Panc1 (cell line): ENCODE data around the gene LOC101059915.
"Not testable (repeated sequence)": the region's sequence is repeated elsewhere in the genome, so short reads cannot be mapped to it uniquely, and the experiment has no call there.

Experiments
- ATAC-seq: fragments of 200-7000 bp; cut with Tn5 transposase; 2 replicates; pipeline ENCODE4 v1.9.1; 2020; ENCODE audit warnings: mild to moderate bottlenecking, moderate library complexity
- BruUV-seq: library from RNA; stranded (reverse); fragments of 400-500 nt; replicated peaks from 2 replicates; lab custom pipeline; 2021; lab: Mats Ljungman, UMichigan
- CTCF ChIA-PET: fragments of 300-600 bp; sonication (Branson Sonifier 250); formaldehyde crosslinking; loops from one replicate; lab custom pipeline; 2022; ENCODE audit warnings: antibody characterized with exemption; lab: Charles Lee
- POLR2A ChIA-PET: fragments of 300-600 bp; sonication (Branson Sonifier 250); formaldehyde crosslinking; loops from one replicate; lab custom pipeline; 2022; ENCODE audit warnings: antibody characterized with exemption; lab: Charles Lee
- DNase-seq: peaks from one replicate; pipeline ENCODE4 v3.0.0-alpha.2; 2010; ENCODE audit warnings: low read depth, low spot score
- H3K27ac ChIP-seq: 2 replicates; pipeline ENCODE4 v1.5.1; 2011; ENCODE audit warnings: mild to moderate bottlenecking, low read length, inconsistent platforms
- H3K27me3 ChIP-seq: fragments of 200-500 bp; sonication (Bioruptor generic); 2 replicates; pipeline ENCODE4 v1.6.0; 2014; ENCODE audit warnings: low read length, inconsistent platforms; ENCODE audit not compliant: control insufficient read depth, insufficient read depth
- H3K36me3 ChIP-seq: fragments of 200-500 bp; sonication (Bioruptor generic); 2 replicates; pipeline ENCODE4 v1.5.1; 2014; ENCODE audit warnings: inconsistent platforms, mild to moderate bottlenecking, low read length, moderate library complexity; ENCODE audit not compliant: control insufficient read depth, insufficient read depth
- H3K4me1 ChIP-seq: 2 replicates; pipeline ENCODE4 v1.5.1; 2011; ENCODE audit warnings: inconsistent platforms, mild to moderate bottlenecking, low read length, moderate library complexity; ENCODE audit not compliant: control insufficient read depth, insufficient read depth
- H3K4me3 ChIP-seq, 2 experiments: 2 replicates each; pipeline ENCODE4 v1.5.1; 2011 to 2012; ENCODE audit warnings: low read depth in 2 of 2, low read length in 2 of 2, mild to moderate bottlenecking in 2 of 2, inconsistent platforms in 1 of 2, moderate library complexity in 1 of 2
- H3K9me3 ChIP-seq: fragments of 200-500 bp; sonication (Bioruptor generic); 2 replicates; pipeline ENCODE4 v1.5.1; 2014; ENCODE audit warnings: low read depth, mild to moderate bottlenecking, inconsistent platforms, low read length, moderate library complexity; ENCODE audit not compliant: control insufficient read depth, insufficient read depth
- POLR2AphosphoS5 ChIP-seq: IDR thresholded peaks from 2 replicates; pipeline ENCODE4 v1.6.1; 2012; ENCODE audit warnings: mild to moderate bottlenecking, low read depth, low read length, moderate library complexity
- SIN3A ChIP-seq: IDR thresholded peaks from 2 replicates; pipeline ENCODE4 v1.6.1; 2012; ENCODE audit warnings: low read depth, mild to moderate bottlenecking, low read length, moderate library complexity, borderline replicate concordance; ENCODE audit not compliant: insufficient read depth
- TCF7L2 ChIP-seq: IDR thresholded peaks from 2 replicates; pipeline ENCODE4 v1.6.1; 2011; ENCODE audit warnings: mild to moderate bottlenecking, low read depth, low read length, inconsistent platforms
- in situ Hi-C: cut with HindIII; loops from 2 replicates; pipeline ENCODE4 v1.10.0; 2016; ENCODE audit warnings: low sequenced_read_pairs, low pct_unique_long_range_greater_than_20kb
- intact Hi-C: fragments of 100-400 bp; cut with micrococcal nuclease; formaldehyde crosslinking; loops from one replicate; pipeline ENCODE4 v1.10.0; 2022; ENCODE audit not compliant: unreplicated experiment
- TF ChIP-seq, protein P1 (sequence below): fragments of 450-650 bp; IDR thresholded peaks from 2 replicates; pipeline ENCODE4 v1.5.1; 2017; ENCODE audit warnings: mild to moderate bottlenecking
- TF ChIP-seq, protein P2 (sequence below), 2 experiments: IDR thresholded peaks; 2 replicates each; pipeline ENCODE4 v1.6.1; 2011 to 2012; ENCODE audit warnings: low read depth in 2 of 2, control low read depth in 1 of 2, low read length in 1 of 2, mild to moderate bottlenecking in 1 of 2, moderate library complexity in 1 of 2; ENCODE audit not compliant: insufficient read depth in 1 of 2

Gene LOC101059915

GRCh38 chrX:71638409-71638808 is 28.9 kb upstream of the LOC101059915 start:
- no peaks in the 10 kb centered on the region for H3K9me3 ChIP-seq
- in situ Hi-C loops, result no loop called here
- POLR2A ChIA-PET, result no interaction called here
- no peak overlapping the region for H3K27ac ChIP-seq
- BruUV-seq, result no TSS peak
- no peak for ATAC-seq
- no peaks in the 10 kb centered on the region for H3K4me1 ChIP-seq
- CTCF ChIA-PET, result no interaction called here
- intact Hi-C loops, result no loop called here
- H3K27me3 ChIP-seq, result no peaks in the 10 kb centered on the region
- no peak overlapping the region for H3K4me3 ChIP-seq
- TF ChIP-seq POLR2AphosphoS5 (no peak), TCF7L2 (no peak), SIN3A (no peak)
- TF ChIP-seq, protein P1, sequence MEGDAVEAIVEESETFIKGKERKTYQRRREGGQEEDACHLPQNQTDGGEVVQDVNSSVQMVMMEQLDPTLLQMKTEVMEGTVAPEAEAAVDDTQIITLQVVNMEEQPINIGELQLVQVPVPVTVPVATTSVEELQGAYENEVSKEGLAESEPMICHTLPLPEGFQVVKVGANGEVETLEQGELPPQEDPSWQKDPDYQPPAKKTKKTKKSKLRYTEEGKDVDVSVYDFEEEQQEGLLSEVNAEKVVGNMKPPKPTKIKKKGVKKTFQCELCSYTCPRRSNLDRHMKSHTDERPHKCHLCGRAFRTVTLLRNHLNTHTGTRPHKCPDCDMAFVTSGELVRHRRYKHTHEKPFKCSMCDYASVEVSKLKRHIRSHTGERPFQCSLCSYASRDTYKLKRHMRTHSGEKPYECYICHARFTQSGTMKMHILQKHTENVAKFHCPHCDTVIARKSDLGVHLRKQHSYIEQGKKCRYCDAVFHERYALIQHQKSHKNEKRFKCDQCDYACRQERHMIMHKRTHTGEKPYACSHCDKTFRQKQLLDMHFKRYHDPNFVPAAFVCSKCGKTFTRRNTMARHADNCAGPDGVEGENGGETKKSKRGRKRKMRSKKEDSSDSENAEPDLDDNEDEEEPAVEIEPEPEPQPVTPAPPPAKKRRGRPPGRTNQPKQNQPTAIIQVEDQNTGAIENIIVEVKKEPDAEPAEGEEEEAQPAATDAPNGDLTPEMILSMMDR, result no peak
- TF ChIP-seq, protein P2, sequence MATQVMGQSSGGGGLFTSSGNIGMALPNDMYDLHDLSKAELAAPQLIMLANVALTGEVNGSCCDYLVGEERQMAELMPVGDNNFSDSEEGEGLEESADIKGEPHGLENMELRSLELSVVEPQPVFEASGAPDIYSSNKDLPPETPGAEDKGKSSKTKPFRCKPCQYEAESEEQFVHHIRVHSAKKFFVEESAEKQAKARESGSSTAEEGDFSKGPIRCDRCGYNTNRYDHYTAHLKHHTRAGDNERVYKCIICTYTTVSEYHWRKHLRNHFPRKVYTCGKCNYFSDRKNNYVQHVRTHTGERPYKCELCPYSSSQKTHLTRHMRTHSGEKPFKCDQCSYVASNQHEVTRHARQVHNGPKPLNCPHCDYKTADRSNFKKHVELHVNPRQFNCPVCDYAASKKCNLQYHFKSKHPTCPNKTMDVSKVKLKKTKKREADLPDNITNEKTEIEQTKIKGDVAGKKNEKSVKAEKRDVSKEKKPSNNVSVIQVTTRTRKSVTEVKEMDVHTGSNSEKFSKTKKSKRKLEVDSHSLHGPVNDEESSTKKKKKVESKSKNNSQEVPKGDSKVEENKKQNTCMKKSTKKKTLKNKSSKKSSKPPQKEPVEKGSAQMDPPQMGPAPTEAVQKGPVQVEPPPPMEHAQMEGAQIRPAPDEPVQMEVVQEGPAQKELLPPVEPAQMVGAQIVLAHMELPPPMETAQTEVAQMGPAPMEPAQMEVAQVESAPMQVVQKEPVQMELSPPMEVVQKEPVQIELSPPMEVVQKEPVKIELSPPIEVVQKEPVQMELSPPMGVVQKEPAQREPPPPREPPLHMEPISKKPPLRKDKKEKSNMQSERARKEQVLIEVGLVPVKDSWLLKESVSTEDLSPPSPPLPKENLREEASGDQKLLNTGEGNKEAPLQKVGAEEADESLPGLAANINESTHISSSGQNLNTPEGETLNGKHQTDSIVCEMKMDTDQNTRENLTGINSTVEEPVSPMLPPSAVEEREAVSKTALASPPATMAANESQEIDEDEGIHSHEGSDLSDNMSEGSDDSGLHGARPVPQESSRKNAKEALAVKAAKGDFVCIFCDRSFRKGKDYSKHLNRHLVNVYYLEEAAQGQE (IDR thresholded peaks at IDR 0.05; ENCODE audit: insufficient read depth in 1 of 2, low read depth in 2 of 2, low read length in 1 of 2), result no peak
- H3K36me3 ChIP-seq, result no peaks in the 10 kb centered on the region
- no peak for DNase-seq

DNA sequence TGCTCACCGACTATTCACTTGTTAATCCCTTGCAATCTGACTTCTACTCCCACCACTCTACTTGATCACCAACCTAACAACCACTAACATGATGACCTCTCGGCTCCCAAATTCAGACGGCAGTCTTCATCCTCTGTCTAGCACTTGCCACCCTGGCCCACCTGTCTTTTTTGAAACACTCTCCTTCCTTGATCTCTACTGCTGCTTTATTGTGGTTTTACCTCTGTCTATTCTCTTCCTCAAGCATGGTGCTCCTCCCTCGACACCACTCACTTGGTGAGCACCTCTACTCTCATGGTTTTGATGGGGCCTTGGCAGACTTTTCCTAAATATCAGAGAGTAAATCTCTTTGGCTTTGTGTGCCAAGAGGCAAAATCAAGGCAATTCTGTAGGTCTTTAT is 27.3 kb upstream of the LOC101059915 start:
- TF ChIP-seq, protein P2 (IDR thresholded peaks at IDR 0.05; ENCODE audit: insufficient read depth in 1 of 2, low read depth in 2 of 2, low read length in 1 of 2), result no peak
- TF ChIP-seq, protein P1, result no peak
- TF ChIP-seq TCF7L2 (no peak), POLR2AphosphoS5 (no peak), SIN3A (no peak)
- intact Hi-C loops, result no loop called here
- Histone ChIP-seq H3K27ac (no peak overlapping the region), H3K4me1 (no peaks in the 10 kb centered on the region), H3K9me3 (no peaks in the 10 kb centered on the region), H3K36me3 (no peaks in the 10 kb centered on the region), H3K27me3 (no peaks in the 10 kb centered on the region), H3K4me3 (no peak overlapping the region)
- ChIA-PET CTCF (no interaction called here), POLR2A (no interaction called here)
- DNase-seq, result no peak
- no peak for ATAC-seq
- in situ Hi-C loops, result no loop called here
- no TSS peak for BruUV-seq

- H3K4me3 ChIP-seq, H3K9me3 ChIP-seq, H3K4me1 ChIP-seq, H3K36me3 ChIP-seq, DNase-seq, POLR2A ChIA-PET, H3K27me3 ChIP-seq, ATAC-seq, H3K27ac ChIP-seq, in situ Hi-C loops, CTCF ChIA-PET, intact Hi-C loops, BruUV-seq: not testable (repeated sequence)
These were observed 22.9 kb upstream of the LOC101059915 start for GRCh38 chrX:71644406-71644805.
